Measurements from ENCODE around the gene CALU.

Gene CALU

GRCh38 chr7:128804484-128804883, 65.3 kb downstream of the CALU start:
- no peak for DNase-seq (ENCODE audit: low read depth in 2 of 2)
- no peak for TF ChIP-seq CTCF (IDR thresholded peaks at IDR 0.05; ENCODE audit: low read depth, low read length)
- no peak overlapping the region for H3K4me3 ChIP-seq (replicated peaks in 1 of 2; ENCODE audit: low read depth in 2 of 2, low read length in 2 of 2)

- no peak overlapping the region for H3K4me3 ChIP-seq (replicated peaks in 1 of 2; ENCODE audit: low read depth in 2 of 2, low read length in 2 of 2)
- DNase-seq (ENCODE audit: low read depth in 2 of 2), result no peak
- TF ChIP-seq CTCF (IDR thresholded peaks at IDR 0.05; ENCODE audit: low read depth, low read length), result no peak
Measured at GRCh38 chr7:128805225-128805624, 66.1 kb downstream of the CALU start.

- H3K4me3 ChIP-seq (replicated peaks in 1 of 2; ENCODE audit: low read depth in 2 of 2, low read length in 2 of 2), result no peak overlapping the region
- no peak for TF ChIP-seq CTCF (IDR thresholded peaks at IDR 0.05; ENCODE audit: low read depth, low read length)
- DNase-seq (ENCODE audit: low read depth in 2 of 2), result no peak
Measured at GRCh38 chr7:128807191-128807590, 68.0 kb downstream of the CALU start.

- no peak overlapping the region for H3K4me3 ChIP-seq (replicated peaks in 1 of 2; ENCODE audit: low read depth in 2 of 2, low read length in 2 of 2)
- TF ChIP-seq CTCF (IDR thresholded peaks at IDR 0.05; ENCODE audit: low read depth, low read length), result no peak
- DNase-seq (ENCODE audit: low read depth in 2 of 2), result no peak
Measured at GRCh38 chr7:128809363-128809762, 70.2 kb downstream of the CALU start.

GRCh38 chr7:128810473-128810872, 71.3 kb downstream of the CALU start:
- TF ChIP-seq CTCF (IDR thresholded peaks at IDR 0.05; ENCODE audit: low read depth, low read length), result no peak
- no peak overlapping the region for H3K4me3 ChIP-seq (replicated peaks in 1 of 2; ENCODE audit: low read depth in 2 of 2, low read length in 2 of 2)
- no peak for DNase-seq (ENCODE audit: low read depth in 2 of 2)

GRCh38 chr7:128810997-128811396, 71.8 kb downstream of the CALU start:
- DNase-seq (ENCODE audit: low read depth in 2 of 2), result no peak
- no peak for TF ChIP-seq CTCF (IDR thresholded peaks at IDR 0.05; ENCODE audit: low read depth, low read length)
- H3K4me3 ChIP-seq (replicated peaks in 1 of 2; ENCODE audit: low read depth in 2 of 2, low read length in 2 of 2), result no peak overlapping the region

- DNase-seq (ENCODE audit: low read depth in 2 of 2), result no peak
- no peak for TF ChIP-seq CTCF (IDR thresholded peaks at IDR 0.05; ENCODE audit: low read depth, low read length)
- no peak overlapping the region for H3K4me3 ChIP-seq (replicated peaks in 1 of 2; ENCODE audit: low read depth in 2 of 2, low read length in 2 of 2)
Measured at GRCh38 chr7:128811631-128812430, 72.7 kb downstream of the CALU start.
